HL-60 (cell line): ENCODE measurements around the gene METTL18.
A peak's percentile ranks its signal among the peaks of the same experiment; 100 is the strongest.

Experiments
- CTCF ChIP-seq: IDR thresholded peaks from one replicate; pipeline ENCODE4 v1.5.1; 2011; ENCODE audit warnings: low read length, control low read depth, inconsistent platforms; ENCODE audit not compliant: insufficient read depth
- GABPA ChIP-seq: IDR thresholded peaks from 2 replicates; pipeline ENCODE4 v1.6.1; 2012; ENCODE audit warnings: low read depth
- POLR2AphosphoS5 ChIP-seq: IDR thresholded peaks from 2 replicates; pipeline ENCODE4 v1.6.1; 2012; ENCODE audit warnings: low read depth
- REST ChIP-seq: IDR thresholded peaks from 2 replicates; pipeline ENCODE4 v1.6.1; 2012; ENCODE audit warnings: low read depth; ENCODE audit not compliant: insufficient replicate concordance
- SPI1 ChIP-seq: IDR thresholded peaks from 2 replicates; pipeline ENCODE4 v1.6.1; 2012; ENCODE audit warnings: low read depth, mild to moderate bottlenecking, borderline replicate concordance

DNA sequence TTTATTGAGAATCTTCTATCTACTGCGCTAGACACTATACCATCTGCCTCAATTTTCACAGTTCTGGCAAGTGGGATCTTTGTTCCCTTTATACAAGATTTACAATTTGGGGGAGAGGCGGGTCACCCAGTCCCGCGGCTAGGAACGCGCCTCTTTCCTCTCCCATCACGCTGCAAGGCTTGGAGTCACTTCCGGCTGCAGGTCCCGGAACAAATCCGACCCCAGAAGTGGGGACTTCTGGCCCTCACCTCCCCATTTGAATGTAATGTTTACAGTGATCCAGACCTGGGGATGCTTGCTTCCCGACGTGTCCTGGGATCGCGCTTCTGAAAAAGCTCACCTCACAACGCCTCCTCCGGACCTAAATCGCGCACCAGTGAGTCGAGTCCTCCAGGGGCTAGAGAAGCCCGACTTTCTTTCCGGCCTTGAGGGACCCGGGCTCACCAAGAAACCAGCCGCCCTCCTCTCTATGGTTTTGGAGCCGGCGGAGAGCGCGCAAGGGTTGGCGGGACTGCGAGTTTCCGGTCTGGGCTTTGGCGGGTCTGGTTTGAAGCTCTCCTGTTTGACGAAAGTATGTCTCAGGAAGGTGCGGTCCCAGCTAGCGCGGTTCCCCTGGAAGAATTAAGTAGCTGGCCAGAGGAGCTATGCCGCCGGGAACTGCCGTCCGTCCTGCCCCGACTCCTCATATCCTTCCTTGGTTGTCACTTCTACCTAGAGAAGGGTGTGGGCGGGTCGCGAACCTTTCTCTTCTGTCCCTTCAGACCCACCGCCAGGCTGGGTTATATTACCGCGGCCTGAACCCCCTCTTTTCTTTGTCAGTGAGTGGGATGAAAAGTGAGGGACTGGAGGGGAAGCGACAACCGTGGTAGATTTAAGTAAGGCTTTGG is at the start of gene METTL18:
- TF ChIP-seq POLR2AphosphoS5 (peak; percentile 69; the same call in 1 of the 2 replicates), CTCF (no peak), GABPA (peak; percentile 78), SPI1 (no peak), REST (peak; percentile 25)
